Bronchial epithelial cell (primary cell): Measurements from ENCODE around the gene IGF2BP2. TPM values are rescaled to one million over a fixed set of nuclear protein-coding genes. Genes with fewer than 3 reads are reported as not detected.

Experiments
- DNase-seq: peaks from one replicate; pipeline ENCODE4 v3.0.0-alpha.2; 2010; ENCODE audit warnings: low read depth
- FAIRE-seq: peaks from 2 replicates; lab custom pipeline; 2011; peaks lifted over from hg19 to GRCh38; lab: Jason Lieb, UNC
- H3K27me3 ChIP-seq: 2 replicates; pipeline ENCODE4 v1.5.1; 2011; ENCODE audit warnings: low read length; ENCODE audit not compliant: control insufficient read depth, insufficient read depth
- H3K36me3 ChIP-seq: 2 replicates; pipeline ENCODE4 v1.5.1; 2011; ENCODE audit warnings: low read length; ENCODE audit not compliant: control insufficient read depth, insufficient read depth
- H3K4me3 ChIP-seq: 2 replicates; pipeline ENCODE4 v1.5.1; 2011; ENCODE audit warnings: mild to moderate bottlenecking, low read depth, low read length, control low read depth
- CTCF ChIP-seq: IDR thresholded peaks from 2 replicates; pipeline ENCODE4 v1.5.1; 2011; ENCODE audit warnings: mild to moderate bottlenecking, moderate library complexity, low read length, control low read depth, inconsistent platforms; ENCODE audit not compliant: insufficient read depth, severe bottlenecking
- total RNA-seq: library from RNA; depleted of rRNA; stranded (reverse); fragments of >200 nt; gene quantifications from 2 replicates; pipeline ENCODE4 v1.2.1, GENCODE V29; 2014

The IGF2BP2 gene
- total RNA-seq, 1 donor from 2014 or later = 37.1 TPM

DNA sequence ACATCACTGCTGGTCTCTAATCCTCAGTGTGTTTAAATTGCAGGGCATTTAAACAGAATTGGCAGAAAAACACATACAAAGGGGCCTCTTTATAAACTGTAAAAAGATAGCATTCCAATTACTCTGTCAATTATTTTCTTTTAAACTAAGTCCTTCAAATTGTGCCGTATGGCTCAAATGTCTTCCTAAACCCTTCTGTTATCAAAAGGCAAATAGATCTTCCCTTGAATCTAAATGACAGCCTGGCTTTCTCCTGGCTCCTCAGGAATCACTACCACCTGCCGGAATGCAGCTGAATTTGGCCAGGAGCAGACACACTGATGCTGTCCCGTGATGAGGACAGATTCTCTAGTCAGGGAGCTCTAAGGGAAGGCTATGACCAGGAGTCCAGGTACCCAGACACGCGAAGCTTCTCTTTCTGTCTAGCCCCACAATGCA is 85.6 kb downstream of the IGF2BP2 start:
- DNase-seq = no peak
- Histone ChIP-seq H3K36me3 (no peaks in the 10 kb centered on the region), H3K4me3 (no peak overlapping the region), H3K27me3 (no peaks in the 10 kb centered on the region)
- no peak for TF ChIP-seq CTCF
- FAIRE-seq = no peak

DNA sequence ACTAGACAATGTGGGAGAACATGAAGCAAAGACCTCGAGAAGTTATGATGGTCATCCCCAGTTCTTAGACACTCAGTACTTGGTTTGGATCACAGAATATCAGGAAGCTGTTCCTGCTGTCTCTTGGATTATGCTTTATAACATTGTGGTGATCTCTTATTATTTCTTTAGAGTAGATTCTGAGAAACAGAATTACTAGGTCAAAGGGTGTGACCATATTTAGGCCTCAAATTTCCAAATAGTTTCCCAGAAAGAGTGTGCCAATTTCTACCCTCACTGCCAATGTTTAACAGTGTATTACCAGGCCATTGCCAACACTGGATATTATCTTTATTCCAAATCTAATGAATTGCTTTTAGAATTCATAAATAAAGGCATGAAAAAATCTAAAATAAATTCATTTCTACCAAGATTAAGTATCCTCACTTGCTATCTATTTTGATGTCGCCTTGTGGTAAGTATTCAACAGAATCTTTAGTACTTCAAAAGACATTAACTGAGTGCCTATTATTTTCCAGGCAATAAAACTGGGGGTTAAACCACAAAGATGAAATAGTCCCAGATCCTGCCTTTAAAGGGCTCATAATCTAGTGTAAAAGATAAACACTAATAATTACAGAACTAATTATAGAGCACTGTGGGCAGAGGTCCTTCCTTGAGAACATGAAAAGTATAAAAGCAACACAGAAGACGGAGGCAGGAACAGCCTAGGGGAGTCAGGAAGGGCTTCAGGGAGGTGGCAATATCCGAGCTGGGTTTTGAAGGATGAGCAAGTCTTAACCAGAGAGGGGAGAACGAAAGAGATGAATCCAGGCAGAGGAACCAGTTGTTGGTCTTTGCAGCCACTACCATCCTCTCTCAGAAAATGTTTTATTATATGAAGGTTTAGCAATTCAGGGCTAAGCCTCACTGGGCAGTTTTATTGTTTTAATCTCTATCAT is 86.8 kb downstream of the IGF2BP2 start:
- no peaks in the 10 kb centered on the region for H3K27me3 ChIP-seq
- no peaks in the 10 kb centered on the region for H3K36me3 ChIP-seq
- TF ChIP-seq CTCF = no peak
- DNase-seq (no peak), FAIRE-seq (no peak)
- no peak overlapping the region for H3K4me3 ChIP-seq

GRCh38 chr3:185737020-185737419 is 87.8 kb downstream of the IGF2BP2 start:
- no peaks in the 10 kb centered on the region for H3K36me3 ChIP-seq
- no peak for TF ChIP-seq CTCF
- no peak overlapping the region for H3K4me3 ChIP-seq
- DNase-seq (peak; percentile 78), FAIRE-seq (no peak)
- no peaks in the 10 kb centered on the region for H3K27me3 ChIP-seq

DNA sequence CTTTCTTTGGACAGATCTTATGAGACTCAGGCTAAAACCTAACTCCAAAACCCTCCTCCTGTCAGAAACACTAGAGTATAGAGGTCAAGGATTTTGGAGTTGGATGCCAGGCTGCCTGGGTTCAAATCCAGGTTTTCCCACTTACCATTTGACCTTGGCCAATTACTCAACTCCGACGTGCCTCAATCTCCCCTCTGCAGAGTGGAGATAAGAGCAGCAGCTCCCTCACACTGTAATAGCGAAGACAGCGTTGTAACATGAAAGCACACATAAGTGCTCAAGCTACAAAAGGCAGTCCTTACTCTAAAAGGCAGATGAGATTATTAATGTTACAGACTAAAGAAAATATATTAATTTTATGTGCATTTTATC is 90.1 kb downstream of the IGF2BP2 start:
- FAIRE-seq = no peak

GRCh38 chr3:185733980-185734724 is 90.7 kb downstream of the IGF2BP2 start:
- H3K36me3 ChIP-seq = no peaks in the 10 kb centered on the region
- no peaks in the 10 kb centered on the region for H3K27me3 ChIP-seq
- no peak overlapping the region for H3K4me3 ChIP-seq
- DNase-seq (peak; percentile 90), FAIRE-seq (no peak)
- TF ChIP-seq CTCF = peak; percentile 61

More for the DNA sequence above, 90.1 kb downstream of the IGF2BP2 start:
- TF ChIP-seq CTCF = no peak
- DNase-seq = no peak
- H3K27me3 ChIP-seq = no peaks in the 10 kb centered on the region
- no peak overlapping the region for H3K4me3 ChIP-seq
- H3K36me3 ChIP-seq = no peaks in the 10 kb centered on the region
